Stimulated activated CD4-positive, alpha-beta T cell treated with anti-CD3 and anti-CD28 coated beads, Interleukin-2, amount 100 ng/mL, for 48 hours (primary cell): Measurements from ENCODE around the gene ACTR10.

Source experiments
- DNase-seq, 2 donors: peaks; one replicate each; pipeline ENCODE4 v3.0.0-alpha.2; 2020

The ACTR10 gene

GRCh38 chr14:58199726-58200479 lies at the start of gene ACTR10:
TSS of gene ACTR10 (plus strand) at chr14:58200149. CDS start at chr14:58200218, 69 bp downstream.
- peak; percentile 87 to 88 for DNase-seq

GRCh38 chr14:58150243-58150805 lies 49.6 kb upstream of the ACTR10 start:
- DNase-seq: no peak

- DNase-seq: no peak
These were observed 48.6 kb upstream of the ACTR10 start for GRCh38 chr14:58151133-58152013.

GRCh38 chr14:58152014-58152857 lies 47.7 kb upstream of the ACTR10 start, which contains the start of gene ARMH4:
TSS of gene ARMH4 (minus strand) at chr14:58152213. CDS start at chr14:58139358, 12,855 bp downstream.
- DNase-seq: peak; percentile 45 to 46

- no peak for DNase-seq
These were observed 39.4 kb upstream of the ACTR10 start for GRCh38 chr14:58160561-58160960.

GRCh38 chr14:58166005-58166983 lies 33.7 kb upstream of the ACTR10 start:
- peak; percentile 78 to 79 for DNase-seq

GRCh38 chr14:58167057-58167456 lies 32.9 kb upstream of the ACTR10 start:
- no peak for DNase-seq

- DNase-seq: no peak
These were observed 32.1 kb upstream of the ACTR10 start for GRCh38 chr14:58167891-58168290.

- peak; percentile 8 to 45 for DNase-seq
These were observed 28.9 kb upstream of the ACTR10 start for GRCh38 chr14:58171090-58171489.

- DNase-seq: no peak
These were observed 22.8 kb upstream of the ACTR10 start for GRCh38 chr14:58177125-58177524.

GRCh38 chr14:58189176-58189575 lies 10.8 kb upstream of the ACTR10 start:
- DNase-seq: no peak

- no peak for DNase-seq
These were observed 8.0 kb upstream of the ACTR10 start for GRCh38 chr14:58191763-58192601.

- DNase-seq: no peak
These were observed 6.4 kb upstream of the ACTR10 start for GRCh38 chr14:58193542-58193941.

- DNase-seq: no peak
These were observed 3.8 kb upstream of the ACTR10 start for GRCh38 chr14:58196198-58196597.

GRCh38 chr14:58198086-58198485 lies 1.9 kb upstream of the ACTR10 start:
- no peak for DNase-seq

GRCh38 chr14:58200480-58200841 lies 512 bp downstream of the ACTR10 start:
- DNase-seq: no peak

- no peak for DNase-seq
These were observed 897 bp downstream of the ACTR10 start for GRCh38 chr14:58200846-58201245.

- no peak for DNase-seq
These were observed 13.2 kb downstream of the ACTR10 start for GRCh38 chr14:58213176-58213575.

- no peak for DNase-seq
These were observed 15.4 kb downstream of the ACTR10 start for GRCh38 chr14:58215191-58215914.

GRCh38 chr14:58216544-58216943 lies 16.6 kb downstream of the ACTR10 start:
- DNase-seq: no peak
